Vagina (tissue), 2 donors: ENCODE results near the gene CWH43.

Source experiments
- CTCF ChIP-seq, 3 experiments: fragments of 450-650 bp in 2 of 3; fragments of 200-600 bp in 1 of 3; sonication (generic) in 1 of 3; IDR thresholded peaks; one replicate each; pipeline ENCODE4 v1.5.1; 2017 to 2019; ENCODE audit warnings: antibody characterized with exemption in 3 of 3, mild to moderate bottlenecking in 2 of 3, moderate library complexity in 2 of 3
- POLR2A ChIP-seq, 2 donors: fragments of 450-650 bp; IDR thresholded peaks; one replicate each; pipeline ENCODE4 v1.6.1; 2017; ENCODE audit warnings: antibody characterized with exemption in 2 of 2, mild to moderate bottlenecking in 2 of 2, moderate library complexity in 2 of 2
- POLR2AphosphoS5 ChIP-seq, 2 donors: sonication (generic); formaldehyde crosslinking; IDR thresholded peaks; one replicate each; pipeline ENCODE4 v1.9.0; 2017; ENCODE audit warnings: antibody characterized with exemption in 2 of 2, mild to moderate bottlenecking in 2 of 2, low read depth in 1 of 2; ENCODE audit not compliant: insufficient read depth in 1 of 2

- no peak for TF ChIP-seq CTCF (IDR thresholded peaks at IDR 0.05)
- TF ChIP-seq POLR2AphosphoS5 (IDR thresholded peaks at IDR 0.05; ENCODE audit: insufficient read depth in 1 of 2, low read depth in 1 of 2), result no peak
- no peak for TF ChIP-seq POLR2A (IDR thresholded peaks at IDR 0.05)
Measured at GRCh38 chr4:48970471-48970921, 15.6 kb upstream of the CWH43 start.
